NCI-H226 (cell line): ENCODE results near the gene KRT4.

Experiments
- DNase-seq: peaks from one replicate; pipeline ENCODE4 v3.0.0-alpha.2; 2015

Gene KRT4

DNA sequence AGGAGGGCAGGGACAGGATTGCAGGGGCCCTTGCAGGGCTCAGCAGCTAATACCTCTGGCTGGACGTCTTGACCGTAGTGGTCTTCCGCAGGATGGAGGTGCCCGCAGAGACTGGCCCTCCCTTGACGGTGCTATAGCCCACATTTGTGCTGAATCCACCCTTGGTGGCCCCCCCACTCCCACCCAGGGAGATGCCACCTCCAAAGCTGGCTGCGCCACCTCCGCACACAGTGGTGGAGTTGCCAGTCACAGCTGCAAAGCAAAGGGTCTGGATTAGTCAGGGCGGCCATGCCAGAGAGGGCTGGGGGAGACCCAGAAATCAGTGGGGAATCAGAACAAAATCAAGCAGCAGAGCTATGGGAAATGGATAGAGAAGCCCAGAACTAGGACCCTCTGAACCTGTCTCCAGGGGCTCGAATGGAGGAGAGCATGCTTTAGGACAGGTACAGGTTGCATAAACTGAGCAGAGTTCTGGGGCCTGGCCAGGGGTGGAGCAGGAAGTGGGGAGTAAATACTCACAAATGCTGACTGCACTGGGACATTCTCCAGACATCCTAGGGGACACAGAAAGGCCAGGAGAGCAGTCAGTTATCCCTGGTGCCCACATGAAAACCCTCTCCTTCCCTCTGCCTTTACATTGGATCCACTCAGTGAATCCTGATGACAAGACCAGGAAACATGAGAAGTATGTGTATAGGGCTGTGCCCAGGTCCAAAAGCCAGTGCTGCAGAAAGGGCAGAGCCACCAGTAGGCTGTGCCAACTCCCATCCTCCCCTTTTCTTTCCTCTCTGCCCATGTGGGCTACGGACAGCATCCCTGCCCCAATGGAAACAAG is 8.1 kb upstream of the KRT4 start:
- DNase-seq, result peak; percentile 55

DNA sequence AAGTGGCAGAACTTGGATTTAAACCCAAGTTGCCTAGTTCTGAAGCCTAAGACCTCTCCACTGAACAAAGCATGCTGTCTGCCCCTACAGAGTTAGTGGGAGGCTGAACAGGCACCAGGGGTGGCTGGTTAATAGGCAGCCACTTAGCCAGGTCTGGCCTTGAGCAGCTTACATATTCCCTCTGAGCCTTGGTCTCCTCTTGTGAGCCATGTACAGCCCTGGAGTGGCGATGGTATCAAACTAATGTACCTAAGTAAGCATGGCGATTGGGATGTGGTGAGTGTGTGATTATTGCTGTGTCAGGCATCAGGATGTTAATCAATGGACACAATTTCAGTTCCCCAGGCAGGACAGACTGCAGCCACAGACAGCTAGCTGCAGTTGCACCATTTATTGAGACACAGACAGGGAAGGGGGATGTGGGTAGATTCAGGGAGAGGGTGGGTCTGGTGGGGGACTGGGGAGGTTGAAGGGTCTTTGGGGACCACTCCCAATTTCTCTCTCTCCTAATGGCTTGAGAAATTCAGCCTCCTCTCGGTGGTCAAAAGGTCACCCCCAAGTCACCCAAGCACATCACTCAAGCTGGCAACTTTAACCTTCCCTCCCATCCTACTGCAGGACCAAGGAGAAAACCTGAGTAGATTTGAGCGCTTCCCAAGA is 7.3 kb upstream of the KRT4 start:
- DNase-seq, result no peak

DNA sequence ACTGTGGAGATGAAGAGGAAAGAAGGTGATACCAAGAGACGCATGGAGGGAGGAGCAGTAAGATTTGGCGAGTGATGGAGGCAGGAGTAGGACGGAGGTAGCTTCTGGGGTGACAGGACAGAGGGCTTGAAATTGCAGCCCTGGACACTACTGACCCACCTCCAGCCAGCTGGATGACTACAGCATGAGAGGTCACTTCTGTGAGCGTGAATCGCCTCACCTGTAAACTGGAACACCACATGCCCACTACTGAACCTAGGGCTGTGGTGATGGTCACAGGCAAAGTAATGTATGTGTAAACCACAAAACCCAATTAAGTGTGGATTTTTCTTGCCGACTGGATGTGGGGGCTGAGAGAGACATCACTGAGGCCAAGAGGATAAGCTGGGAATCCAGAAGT is 6.6 kb upstream of the KRT4 start:
- no peak for DNase-seq

DNA sequence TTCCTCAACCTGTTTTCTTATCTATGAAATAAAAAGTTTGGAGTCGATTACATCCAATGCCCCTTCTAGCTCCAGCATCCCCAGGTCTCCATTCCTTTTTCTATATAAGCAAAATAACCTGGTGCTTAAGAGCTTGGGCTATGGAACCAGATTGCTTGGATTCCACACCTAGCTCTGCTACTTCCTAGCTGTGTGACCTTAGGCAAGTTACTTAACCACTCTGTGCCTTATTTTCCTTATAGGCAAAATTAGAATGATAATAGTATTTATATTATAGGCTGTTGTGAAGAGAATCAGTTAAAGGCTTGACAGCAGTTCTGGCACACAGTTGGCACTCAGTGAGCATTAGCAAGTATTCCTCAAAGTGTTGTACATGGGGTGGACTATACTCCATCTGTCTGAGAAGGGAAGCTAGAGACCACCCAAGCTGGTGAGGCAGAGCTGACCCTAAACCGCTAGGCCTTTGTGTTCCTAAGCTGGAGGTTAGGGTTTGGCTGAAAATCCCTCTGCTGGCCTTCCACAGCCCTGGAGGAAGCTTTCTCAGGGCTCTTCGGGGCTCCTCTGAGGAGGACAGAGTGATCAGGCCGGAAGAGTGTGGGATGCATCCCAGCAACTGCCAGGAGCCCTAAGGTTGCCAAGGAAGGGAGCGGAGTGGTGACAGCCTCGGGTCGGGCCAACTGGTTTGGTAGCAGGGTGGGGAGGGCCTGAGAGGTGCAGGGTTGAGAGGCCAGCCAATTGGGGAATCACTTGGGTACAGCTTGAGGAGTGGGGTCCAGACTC is 6.0 kb upstream of the KRT4 start:
- DNase-seq, result no peak

DNA sequence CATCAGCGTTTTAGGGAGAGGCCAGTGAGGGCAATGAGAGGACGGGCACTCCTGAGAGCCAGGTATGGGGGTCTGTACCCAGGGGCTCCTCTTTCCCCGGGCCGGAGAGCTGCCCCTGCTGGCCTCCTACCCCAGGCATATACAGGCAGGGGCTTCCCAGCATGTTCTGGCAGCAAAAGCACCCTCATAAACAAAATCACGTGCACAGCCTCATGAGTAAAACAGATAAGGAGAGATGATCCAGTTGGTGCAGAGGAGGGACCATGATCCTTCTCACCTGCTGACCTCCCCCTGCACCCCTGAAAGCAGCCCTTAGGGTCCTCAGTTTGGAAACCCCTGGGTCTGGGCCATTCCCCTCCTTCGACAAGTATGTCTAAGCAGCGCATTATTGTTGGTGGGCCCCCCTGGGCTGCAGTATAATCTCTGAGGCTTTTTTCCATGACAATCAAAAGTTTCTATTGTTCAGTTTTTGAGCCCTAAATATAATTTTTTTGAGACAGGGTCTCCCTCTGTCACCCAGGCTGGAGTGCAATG is 5.0 kb upstream of the KRT4 start:
- no peak for DNase-seq

DNA sequence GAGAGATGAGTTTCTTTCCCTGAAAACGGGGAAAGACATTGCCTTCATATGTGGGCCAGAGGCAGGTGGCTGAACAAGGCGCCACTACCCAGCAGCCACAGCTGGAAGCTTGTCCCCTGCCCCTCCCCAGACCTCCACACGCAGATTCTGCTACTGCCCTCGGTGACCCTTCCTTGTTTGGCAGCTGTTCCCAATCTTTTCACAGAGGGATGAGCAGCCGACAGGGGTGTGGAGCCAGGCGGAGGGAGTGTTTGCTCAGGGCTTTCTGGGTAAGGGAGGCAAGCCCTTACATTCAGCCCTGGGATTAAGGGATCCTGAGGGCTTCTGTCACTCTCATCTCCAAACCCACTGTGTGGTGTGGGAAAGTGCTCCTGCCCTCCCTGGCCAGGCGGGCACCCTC is 4.5 kb upstream of the KRT4 start:
- no peak for DNase-seq

DNA sequence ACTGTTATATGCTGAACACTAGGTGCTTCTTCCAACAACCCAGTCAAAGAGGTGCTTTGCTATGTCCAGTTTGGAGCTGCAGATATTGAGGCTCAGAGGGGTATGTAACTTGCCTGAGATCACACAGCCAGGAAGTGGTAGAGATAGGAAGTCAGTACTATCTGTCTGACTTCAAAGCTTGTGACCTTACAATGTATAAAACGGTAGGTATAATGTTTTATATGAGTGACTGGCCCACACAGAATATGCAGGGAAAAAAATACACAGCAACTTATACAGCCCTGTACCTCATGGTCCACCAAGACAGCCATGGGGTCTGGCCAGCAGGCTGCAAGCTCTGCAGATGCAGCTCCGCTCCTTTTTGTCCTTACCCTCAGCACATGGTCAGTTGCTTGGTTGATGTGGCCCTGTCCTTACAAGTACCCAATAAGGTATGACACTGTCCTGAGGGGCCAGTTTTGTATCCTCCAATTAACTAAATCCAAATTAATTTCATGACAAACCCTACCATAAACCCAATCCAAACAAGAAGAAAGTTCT is 3.9 kb upstream of the KRT4 start:
- no peak for DNase-seq

DNA sequence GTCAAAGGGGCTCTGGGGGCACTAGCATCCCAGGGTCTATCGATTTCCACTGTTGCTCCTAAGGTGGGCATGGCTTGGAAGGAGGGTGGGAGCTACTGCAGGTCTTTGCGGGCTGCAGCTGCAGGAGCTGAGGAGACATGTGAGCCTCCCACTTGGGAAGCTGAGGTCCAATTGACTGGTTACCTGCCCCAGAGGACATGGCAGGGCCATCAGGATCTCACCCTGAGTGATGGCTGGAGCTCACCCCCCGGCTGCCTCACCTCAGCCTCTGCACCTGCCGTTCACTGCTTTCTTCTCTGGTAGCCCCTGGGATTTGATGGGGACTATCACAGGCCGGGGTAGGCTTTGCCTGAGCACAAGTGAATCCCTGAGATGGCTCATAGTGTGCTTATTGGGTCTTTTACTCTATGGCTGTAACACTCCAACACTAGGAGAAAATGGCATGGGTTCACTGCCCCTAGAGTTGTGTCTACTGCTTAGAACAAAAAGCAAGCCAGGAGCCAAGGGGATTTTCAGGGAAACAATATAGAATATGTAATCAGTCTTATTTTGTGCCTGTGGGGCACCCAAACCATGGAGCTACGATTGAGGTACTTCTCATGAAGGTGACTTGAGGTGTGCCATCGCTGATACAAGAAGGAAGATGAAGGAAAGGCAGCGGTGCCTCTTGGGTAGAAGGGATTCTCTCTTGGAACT is 3.2 kb upstream of the KRT4 start:
- no peak for DNase-seq

DNA sequence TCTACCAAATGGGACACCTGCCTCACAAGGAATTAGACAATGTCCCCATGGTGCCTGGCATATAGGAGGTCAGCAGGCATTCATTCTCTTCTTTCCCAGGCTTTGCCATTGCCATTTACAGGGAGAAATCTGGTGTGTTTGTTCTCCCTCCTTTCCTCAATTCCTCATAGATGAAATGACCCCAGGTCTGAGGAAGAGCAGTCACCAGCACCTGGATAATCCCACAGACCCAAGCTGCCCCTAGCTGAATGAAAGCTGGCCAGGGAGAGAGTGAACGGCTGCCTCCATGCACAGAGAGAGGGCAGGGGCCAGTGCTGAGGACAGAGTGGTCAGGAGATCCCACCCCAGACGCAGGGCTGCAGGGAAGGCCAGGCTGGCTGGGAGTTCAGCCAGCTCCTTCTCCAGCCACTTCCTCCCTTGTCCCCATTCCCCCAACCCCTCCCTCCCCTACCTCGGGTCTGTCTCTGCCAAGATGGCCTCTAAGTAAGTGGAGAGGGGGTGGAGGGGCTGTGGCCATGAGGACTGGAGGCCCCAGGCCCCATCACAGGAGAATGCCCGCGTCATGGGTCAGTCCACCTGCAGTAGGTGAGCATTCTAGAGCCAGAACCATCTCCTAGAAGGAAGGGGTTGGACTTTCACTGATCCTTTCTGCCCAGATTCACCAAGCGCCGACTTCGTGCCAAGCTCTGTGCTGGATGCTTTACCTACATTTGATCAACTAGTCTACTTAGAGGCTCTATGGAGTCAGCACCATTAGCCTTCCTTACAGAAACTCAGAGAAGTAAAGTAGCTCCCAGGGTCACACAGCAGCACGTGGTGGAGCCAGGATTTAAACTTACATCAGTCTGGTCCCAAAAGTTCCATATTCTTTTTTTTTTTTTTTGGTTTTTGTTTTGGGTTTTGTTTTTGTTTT is 2.0 kb upstream of the KRT4 start:
- no peak for DNase-seq

DNA sequence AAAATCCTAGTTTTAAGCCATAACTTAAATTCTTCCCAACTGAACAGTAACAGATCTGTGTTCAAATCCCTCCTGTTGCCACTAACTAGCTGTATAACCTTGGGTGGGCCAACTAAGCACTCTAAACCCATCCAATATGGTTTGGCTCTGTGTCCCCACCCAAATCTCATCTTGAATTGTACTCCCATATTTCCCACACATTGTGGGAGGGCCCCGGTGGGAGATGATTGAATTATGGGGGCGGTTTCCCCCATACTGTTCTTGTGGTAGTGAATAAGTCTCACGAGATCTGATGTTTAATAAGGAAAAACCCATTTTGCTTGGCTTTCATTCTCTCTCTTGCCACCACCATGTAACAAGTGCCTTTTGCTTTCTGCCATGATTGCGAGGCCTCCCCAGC is 1.2 kb upstream of the KRT4 start:
- no peak for DNase-seq

DNA sequence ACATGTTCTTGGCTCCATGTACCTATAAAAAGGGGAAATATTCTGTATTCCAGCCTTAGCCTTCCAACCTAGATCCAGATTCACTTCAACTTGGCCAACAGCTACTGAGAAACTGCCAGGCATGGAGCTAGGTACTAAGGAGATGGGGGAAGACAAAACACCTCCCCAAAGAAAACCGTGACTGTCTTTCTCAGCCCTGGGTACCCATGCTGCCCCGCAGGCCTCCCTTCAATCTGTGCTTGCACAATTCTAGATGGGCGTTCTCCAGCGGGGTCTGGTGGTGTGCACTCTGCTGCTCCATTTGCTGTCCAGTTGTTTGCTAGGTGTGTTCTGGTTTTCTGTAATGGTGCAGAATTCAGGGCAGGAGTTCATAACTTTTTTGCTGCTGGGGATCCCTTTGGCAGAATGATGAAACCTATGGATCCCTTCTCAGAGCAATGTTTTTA is 817 bp upstream of the KRT4 start:
- DNase-seq, result no peak

DNA sequence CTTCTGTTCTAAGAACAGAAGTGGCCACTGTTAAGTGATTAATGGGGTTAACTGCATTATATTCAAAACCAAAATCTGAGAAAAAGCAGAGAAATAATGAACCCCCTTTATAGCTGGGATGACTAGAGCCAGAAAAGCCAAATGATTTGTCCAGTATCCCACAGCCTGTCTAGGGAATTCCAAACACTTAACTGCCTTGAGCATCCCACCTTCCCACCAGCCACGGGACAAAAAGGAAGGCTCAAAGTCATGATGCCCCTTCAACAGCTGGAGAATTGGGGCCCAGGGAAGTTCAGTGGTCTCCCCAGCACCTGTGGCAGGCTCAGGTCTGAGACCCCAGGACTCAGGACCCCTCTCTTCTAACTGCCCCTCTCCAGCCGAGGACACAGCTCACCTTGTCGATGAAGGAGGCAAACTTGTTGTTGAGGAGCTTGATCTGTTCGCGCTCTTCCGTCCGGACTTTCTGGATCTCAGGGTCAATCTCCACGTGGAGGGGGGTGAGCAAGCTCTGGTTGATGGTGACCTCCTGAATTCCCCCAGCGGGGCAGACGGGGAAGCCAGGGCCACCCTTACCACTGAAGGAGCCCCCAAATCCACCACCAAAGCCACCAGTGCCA is 605 bp downstream of the KRT4 start:
- DNase-seq, result no peak

DNA sequence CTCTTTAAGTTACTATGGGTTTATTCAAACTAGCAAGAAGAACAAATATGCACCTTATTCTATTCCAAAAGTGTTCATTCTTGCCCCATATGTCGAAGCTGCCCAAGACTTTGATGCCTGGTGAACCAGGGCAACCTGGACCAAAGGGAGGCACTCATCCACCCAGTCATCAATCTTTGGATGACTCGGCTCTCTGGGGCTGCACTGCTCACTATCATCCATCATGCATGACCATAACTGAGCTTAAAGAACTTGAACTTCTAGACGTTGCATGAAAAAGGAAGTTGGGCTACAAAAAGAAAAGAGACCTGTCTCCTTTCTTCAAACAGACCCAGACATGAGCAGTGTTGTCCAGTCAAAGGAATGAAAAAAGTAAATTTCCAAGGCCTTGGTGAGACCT is 1.2 kb downstream of the KRT4 start:
- DNase-seq, result peak; percentile 49

DNA sequence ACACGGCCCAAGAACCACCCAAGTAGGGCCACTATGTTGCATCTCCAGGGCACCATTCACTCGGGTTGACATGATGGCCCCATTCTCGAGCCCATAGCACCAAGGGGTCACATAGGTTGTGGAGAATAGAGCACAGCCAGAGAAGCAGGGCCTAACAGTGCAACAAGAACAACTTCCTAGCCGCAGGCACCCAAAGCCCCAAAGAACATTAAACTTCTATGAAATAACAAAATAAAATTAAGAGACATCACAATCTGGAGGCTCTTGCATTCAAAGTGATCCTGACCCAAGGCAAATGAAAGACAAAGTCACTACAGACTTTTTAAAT is 1.9 kb downstream of the KRT4 start:
- no peak for DNase-seq

DNA sequence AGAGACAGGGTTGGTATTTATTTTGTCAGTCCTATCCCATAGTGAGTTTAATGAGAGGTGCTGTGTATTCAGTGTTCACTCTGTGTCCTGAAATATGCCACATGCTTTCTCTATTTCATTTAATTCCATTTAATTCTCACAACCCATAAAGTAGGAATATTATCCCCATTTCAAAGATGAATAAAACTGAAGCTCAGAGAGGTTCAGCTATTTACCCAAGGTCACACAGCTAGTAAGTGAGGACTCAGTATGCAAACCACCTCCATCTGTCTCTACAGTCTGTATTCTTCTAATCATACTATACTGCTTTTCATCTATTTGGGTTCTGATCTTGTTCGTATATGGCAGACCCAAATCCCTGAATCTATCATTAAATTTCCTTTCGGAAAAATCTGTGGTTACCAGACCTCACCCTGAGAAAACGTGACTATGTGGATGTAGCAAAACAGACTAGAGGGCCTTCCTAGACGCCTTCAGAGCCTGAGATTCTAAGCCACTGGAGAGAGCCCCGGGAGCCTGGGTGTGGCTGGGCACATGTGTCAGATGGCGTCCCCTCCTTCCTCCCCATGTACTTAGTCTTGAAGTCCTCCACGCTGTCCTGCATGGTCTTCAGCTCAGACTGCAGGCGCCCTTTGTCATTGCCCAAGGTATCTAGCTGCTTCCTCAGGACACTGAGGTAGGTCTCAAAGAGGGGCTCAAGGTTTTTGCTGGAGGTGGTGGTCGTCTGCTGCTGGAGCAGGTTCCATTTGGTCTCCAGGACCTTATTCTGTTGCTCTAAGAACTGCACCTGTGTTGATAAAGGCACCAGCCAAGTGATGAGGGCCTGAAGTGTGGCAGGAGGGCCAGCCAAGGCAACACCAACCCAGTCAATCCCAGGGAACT is 2.5 kb downstream of the KRT4 start:
- no peak for DNase-seq

DNA sequence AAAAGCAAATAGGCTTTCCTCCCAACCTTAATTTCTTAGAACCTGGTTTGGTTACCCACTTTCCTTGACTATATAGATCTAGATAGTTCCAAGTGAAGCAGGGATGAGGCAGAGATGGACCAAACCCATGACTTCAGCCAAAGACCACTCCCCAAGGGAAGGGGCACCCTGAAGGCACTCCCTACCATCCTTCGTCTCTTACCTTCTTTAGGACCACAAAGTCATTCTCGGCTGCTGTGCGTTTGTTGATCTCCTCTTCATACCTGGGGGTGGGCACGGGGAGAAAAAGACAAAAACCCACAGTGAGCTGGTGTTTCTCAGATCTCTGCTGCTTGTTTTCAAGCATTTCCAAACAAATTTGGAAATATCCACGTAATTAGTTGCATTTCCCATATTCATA is 3.4 kb downstream of the KRT4 start:
- no peak for DNase-seq

DNA sequence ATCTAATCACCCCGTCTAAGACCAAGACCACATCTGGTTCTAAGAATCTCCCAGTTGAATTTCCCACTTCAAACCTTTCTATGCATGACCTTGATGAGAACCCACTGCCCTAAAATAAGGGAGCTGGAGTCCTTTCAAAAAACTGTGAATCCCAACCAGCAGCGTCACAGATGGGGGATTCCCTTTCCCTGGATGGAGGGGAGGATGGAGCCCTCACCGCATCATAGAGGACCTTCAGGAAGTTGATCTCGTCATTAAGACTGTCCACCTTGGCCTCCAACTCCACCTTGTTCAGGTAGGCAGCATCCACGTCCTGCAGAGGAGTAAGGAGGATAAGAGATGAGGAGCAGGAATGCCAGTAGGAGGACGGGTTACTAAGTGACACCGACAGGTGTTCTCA is 4.8 kb downstream of the KRT4 start:
- DNase-seq, result no peak

DNA sequence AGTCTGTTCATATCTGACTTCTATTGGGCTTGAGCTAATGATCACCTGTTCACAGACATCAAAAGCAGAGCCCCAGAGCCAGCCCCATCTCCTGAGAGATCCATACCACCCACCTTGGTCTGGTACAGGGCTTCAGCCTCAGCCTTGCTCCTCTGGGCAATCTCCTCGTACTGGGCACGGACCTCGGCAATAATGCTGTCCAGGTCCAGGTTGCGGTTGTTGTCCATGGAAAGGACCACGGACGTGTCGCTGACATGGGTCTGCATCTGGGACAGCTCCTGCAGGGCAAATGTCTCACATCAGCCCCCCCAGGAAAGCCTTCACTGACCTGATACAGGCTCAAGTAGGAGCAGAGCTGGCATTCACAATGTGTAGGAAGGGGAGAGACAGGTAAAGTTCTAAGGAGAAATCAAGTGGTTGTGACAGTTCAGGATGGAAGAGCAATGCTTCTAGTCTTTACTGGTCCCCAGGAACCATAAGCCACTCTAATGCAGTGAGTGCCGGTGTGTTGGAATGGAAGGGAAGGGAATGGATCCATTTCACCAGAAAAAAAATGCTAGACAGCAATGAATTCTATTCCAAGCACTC is 5.2 kb downstream of the KRT4 start:
- DNase-seq, result no peak

DNA sequence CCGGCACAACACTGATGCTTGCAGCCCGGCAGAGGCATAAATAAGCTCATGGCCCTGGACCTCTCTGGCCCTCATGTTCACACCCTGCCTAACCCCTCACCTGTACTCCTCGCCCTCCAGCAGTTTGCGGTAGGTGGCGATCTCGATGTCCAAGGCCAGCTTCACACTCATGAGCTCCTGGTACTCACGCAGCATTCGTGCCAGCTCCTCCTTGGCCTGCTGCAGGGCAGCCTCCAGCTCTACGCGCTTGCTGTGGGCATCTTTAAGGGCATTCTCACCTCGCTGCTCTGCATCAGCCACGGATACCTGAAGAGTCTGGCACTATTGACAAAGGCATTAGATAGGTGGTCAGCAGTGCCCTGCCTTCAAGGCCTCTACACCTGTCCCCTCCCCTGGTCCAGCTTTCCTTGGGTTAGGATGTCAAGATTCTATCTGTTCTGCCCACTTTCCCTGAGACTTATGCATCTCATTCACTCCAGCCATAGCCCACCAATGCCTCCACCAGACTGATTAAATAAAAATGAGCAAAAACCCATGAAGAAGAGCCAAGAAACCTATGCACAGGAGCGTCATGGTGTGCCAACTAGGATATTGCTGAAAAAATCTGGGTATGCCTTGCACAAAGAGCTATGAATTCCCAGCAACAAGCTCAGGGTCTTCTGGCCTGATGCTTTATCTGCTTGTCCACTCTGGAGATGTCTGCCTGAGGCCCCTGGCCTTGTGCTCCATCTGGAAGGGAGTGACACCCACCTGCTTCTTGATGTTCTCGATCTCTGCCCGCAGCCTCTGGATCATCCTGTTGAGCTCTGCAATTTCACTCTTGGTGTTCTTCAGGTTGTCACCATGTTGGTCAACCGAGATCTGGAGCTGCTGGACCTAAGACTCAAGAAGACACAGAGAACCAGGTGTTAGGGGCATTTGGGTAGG is 6.1 kb downstream of the KRT4 start:
- DNase-seq, result no peak
